ENCODE measurements around the gene SCD. TPM values are rescaled to one million over a fixed set of nuclear protein-coding genes. Genes with fewer than 3 reads are reported as not detected.

SCD gene
- total and polyA plus RNA-seq, 4 experiments from 2014 or later = 0.61 to 1.4 (median 0.88) TPM

- Histone ChIP-seq H3K9me3 (ENCODE audit: control insufficient read depth in 1 of 2, low read length in 2 of 2) (no peaks in the 10 kb centered on the region), H3K27me3 (ENCODE audit: insufficient read depth, low read length) (no peaks in the 10 kb centered on the region), H3K27ac (ENCODE audit: low read depth, low read length) (no peak overlapping the region), H3K4me1 (ENCODE audit: insufficient read depth, low read length) (no peaks in the 10 kb centered on the region), H3K4me3 (ENCODE audit: low read length in 2 of 2) (no peak overlapping the region), H3K36me3 (ENCODE audit: insufficient read depth, low read length) (no peaks in the 10 kb centered on the region)
- Mint-ChIP-seq H3K4me3 (no peak overlapping the region), H3K27me3 (peaks cover 0 to 4% of the 10 kb centered on the region in 2 donors), H3K9me3 (peaks cover 0 to 4% (median 0%) of the 10 kb centered on the region in 8 donors), H3K27ac (no peak overlapping the region), H3K4me1 (no peaks in the 10 kb centered on the region), H3K36me3 (no peaks in the 10 kb centered on the region)
- DNase-seq = no peak
- CTCF ChIA-PET (ENCODE audit: partially characterized antibody) = no interaction called here
- POLR2A ChIA-PET (ENCODE audit: partially characterized antibody) = no interaction called here
- intact Hi-C loops (cut with micrococcal nuclease) = no loop called here
These were observed 54.7 kb downstream of the SCD start for GRCh38 chr10:100401631-100402328.

DNA sequence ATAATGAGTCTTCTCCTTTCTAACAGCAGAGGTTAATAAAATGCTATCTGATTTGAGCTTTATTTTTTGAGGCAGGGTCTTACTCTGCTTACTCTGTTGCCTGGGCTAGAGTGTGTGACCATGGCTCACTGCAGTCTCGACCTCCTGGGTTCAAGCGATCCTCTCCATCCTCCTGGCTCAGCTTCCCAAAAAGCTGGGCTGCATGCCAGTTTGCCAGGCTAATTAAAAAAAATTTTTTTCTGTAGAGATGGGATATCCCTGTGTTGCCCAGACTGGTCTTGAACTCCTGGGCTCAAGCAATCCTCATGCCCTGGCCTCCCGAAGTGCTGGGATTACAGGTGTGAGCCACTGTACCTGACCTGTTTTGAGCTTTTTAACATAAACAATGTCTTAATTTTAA is 56.7 kb downstream of the SCD start:
- Mint-ChIP-seq H3K4me1 (no peaks in the 10 kb centered on the region), H3K27me3 (peaks cover 0 to 4% of the 10 kb centered on the region in 2 donors), H3K4me3 (no peak overlapping the region), H3K9me3 (peaks cover 0 to 6% (median 0%) of the 10 kb centered on the region in 8 donors), H3K27ac (no peak overlapping the region), H3K36me3 (no peaks in the 10 kb centered on the region)
- no peaks in the 10 kb centered on the region for H3K36me3 ChIP-seq (ENCODE audit: insufficient read depth, low read length)
- H3K4me1 ChIP-seq (ENCODE audit: insufficient read depth, low read length) = no peaks in the 10 kb centered on the region
- intact Hi-C loops (cut with micrococcal nuclease) = no loop called here
- DNase-seq = no peak
- no peak overlapping the region for H3K27ac ChIP-seq (ENCODE audit: low read depth, low read length)
- H3K9me3 ChIP-seq (ENCODE audit: control insufficient read depth in 1 of 2, low read length in 2 of 2) = no peaks in the 10 kb centered on the region
- ChIA-PET POLR2A (ENCODE audit: partially characterized antibody) (no interaction called here), CTCF (ENCODE audit: partially characterized antibody) (no interaction called here)
- H3K4me3 ChIP-seq (ENCODE audit: low read length in 2 of 2) = no peak overlapping the region
- H3K27me3 ChIP-seq (ENCODE audit: insufficient read depth, low read length) = no peaks in the 10 kb centered on the region

- no peak overlapping the region for H3K27ac Mint-ChIP-seq
- peaks cover 3 to 9% of the 10 kb centered on the region in 2 donors for H3K27me3 Mint-ChIP-seq
- Histone ChIP-seq H3K4me3 (ENCODE audit: low read length in 2 of 2) (no peak overlapping the region), H3K4me1 (ENCODE audit: insufficient read depth, low read length) (no peaks in the 10 kb centered on the region), H3K27me3 (ENCODE audit: insufficient read depth, low read length) (no peaks in the 10 kb centered on the region), H3K36me3 (ENCODE audit: insufficient read depth, low read length) (no peaks in the 10 kb centered on the region), H3K27ac (ENCODE audit: low read depth, low read length) (no peak overlapping the region), H3K9me3 (ENCODE audit: control insufficient read depth in 1 of 2, low read length in 2 of 2) (no peaks in the 10 kb centered on the region)
- ChIA-PET CTCF (ENCODE audit: partially characterized antibody) (interaction anchor here (0.7 kb wide), 1 partner anchor 70 kb away, joined by 3 read pairs; no protein-coding TSS in a partner anchor), POLR2A (ENCODE audit: partially characterized antibody) (interaction anchor here (0.7 kb wide), 1 partner anchor 67 kb away, joined by 3 read pairs; no protein-coding TSS in a partner anchor)
- no peak overlapping the region for H3K4me3 Mint-ChIP-seq
- H3K4me1 Mint-ChIP-seq = no peaks in the 10 kb centered on the region
- H3K9me3 Mint-ChIP-seq = peaks cover 0 to 1% (median 0%) of the 10 kb centered on the region in 8 donors
- no peak for DNase-seq
- intact Hi-C loops (cut with micrococcal nuclease) = no loop called here
- H3K36me3 Mint-ChIP-seq = no peaks in the 10 kb centered on the region
These were observed 66.1 kb downstream of the SCD start for GRCh38 chr10:100413173-100413572.

Other genes with a start within 250 kb of the SCD start
- 10 to 100 TPM; 11.6 to 12.5 TPM for gene ERLIN1, start 161.2 kb upstream of the SCD start, total RNA-seq
- gene ERLIN1, start 161.2 kb upstream of the SCD start, polyA plus RNA-seq = 10 to 100 TPM in 1 of 2 donors, 1 to 10 TPM in 1; 7.2 to 15.9 TPM
- gene CHUK, start 117.6 kb upstream of the SCD start, total RNA-seq = 10 to 100 TPM; 17.6 to 18.0 TPM
- gene CHUK, start 117.6 kb upstream of the SCD start, polyA plus RNA-seq = 10 to 100 TPM; 11.2 to 16.6 TPM
- 10 to 100 TPM; 40.7 to 44.0 TPM for gene CWF19L1, start 79.6 kb upstream of the SCD start, total RNA-seq
- gene CWF19L1, start 79.6 kb upstream of the SCD start, polyA plus RNA-seq = 10 to 100 TPM; 18.4 to 33.4 TPM
- gene BLOC1S2, start 60.6 kb upstream of the SCD start, total RNA-seq = 10 to 100 TPM; 32.0 to 38.5 TPM
- 10 to 100 TPM; 66.8 to 77.8 TPM for gene BLOC1S2, start 60.6 kb upstream of the SCD start, polyA plus RNA-seq
- gene PKD2L1, start 17.0 kb upstream of the SCD start, total RNA-seq = not detected
- not detected for gene PKD2L1, start 17.0 kb upstream of the SCD start, polyA plus RNA-seq
- gene WNT8B, start 115.8 kb downstream of the SCD start, total RNA-seq = not detected
- not detected for gene WNT8B, start 115.8 kb downstream of the SCD start, polyA plus RNA-seq
- 10 to 100 TPM; 64.0 to 70.9 TPM for gene SEC31B, start 172.6 kb downstream of the SCD start, total RNA-seq
- 1 to 10 TPM in 1 of 2 donors, under 1 TPM in 1; 0.76 to 2.4 TPM for gene SEC31B, start 172.6 kb downstream of the SCD start, polyA plus RNA-seq
- 100 to 1,000 TPM; 141 to 162 TPM for gene NDUFB8, start 182.6 kb downstream of the SCD start, total RNA-seq
- gene NDUFB8, start 182.6 kb downstream of the SCD start, polyA plus RNA-seq = 100 to 1,000 TPM; 473 to 613 TPM
- 10 to 100 TPM; 69.6 to 69.8 TPM for gene HIF1AN, start 188.7 kb downstream of the SCD start, total RNA-seq
- 10 to 100 TPM; 26.8 to 36.8 TPM for gene HIF1AN, start 188.7 kb downstream of the SCD start, polyA plus RNA-seq

All from CD4-positive, alpha-beta memory T cell (primary cell).